HFF-Myc (cell line): ENCODE data around the gene ADARB1.

Experiments used
- DNase-seq: peaks from one replicate; pipeline ENCODE4 v3.0.0-alpha.2; 2011; ENCODE audit warnings: low read depth; ENCODE audit errors: extremely low read depth
- H3K4me3 ChIP-seq: replicated peaks from 2 replicates; pipeline ENCODE4 v1.5.1; 2011; ENCODE audit warnings: low read depth, mild to moderate bottlenecking, control low read depth, low read length
- CTCF ChIP-seq: IDR thresholded peaks from 2 replicates; pipeline ENCODE4 v1.5.1; 2012; ENCODE audit warnings: mild to moderate bottlenecking, low read depth, low read length, control low read depth; ENCODE audit errors: missing control alignments

Gene ADARB1

DNA sequence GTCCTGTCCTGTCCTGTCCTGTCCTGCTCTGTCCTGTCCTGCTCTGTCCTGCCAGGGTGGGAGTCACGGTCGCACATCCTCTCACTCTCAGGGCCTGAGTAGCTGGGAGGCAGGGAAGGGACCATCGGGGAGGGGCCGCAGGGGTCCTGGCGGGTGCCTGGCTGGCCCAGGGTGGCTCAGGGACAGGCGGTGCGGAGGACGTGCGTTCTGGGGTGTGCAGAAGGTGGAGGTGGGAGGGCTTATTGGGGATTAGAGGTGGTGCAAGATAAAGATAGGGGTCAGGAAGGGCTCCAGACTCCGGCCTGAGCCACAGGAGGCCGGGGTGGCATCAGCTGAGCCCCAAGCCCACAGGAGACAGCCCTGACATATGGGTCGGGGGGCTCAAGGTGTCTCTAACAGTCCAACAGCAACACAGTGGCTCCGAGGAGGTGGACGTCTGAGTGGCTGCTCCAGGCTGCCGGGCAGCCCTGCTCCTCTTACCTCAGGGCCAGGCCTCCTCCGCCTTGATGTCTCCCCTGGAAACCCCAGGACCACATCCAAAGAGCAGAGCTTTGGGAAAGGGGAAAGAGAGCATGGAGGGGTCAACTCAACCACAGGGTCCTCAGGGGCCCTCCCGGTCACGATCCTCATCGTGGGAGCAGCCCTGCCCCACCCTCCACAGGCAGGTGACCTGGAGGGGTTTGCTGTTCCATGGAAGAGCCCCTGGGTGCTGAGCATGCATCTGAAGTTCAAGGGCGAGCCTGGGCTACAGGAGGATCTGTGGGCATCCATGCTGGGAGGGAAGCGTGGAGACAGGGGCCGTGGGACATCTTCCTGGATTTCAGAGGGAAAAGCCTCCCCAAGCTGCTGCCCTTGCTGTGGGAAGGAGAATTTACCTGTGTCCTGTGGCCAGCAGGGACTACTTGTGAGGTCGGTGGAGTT is 39.6 kb upstream of the ADARB1 start:
- TF ChIP-seq CTCF: no peak
- no peak overlapping the region for H3K4me3 ChIP-seq
- no peak for DNase-seq

- no peak for DNase-seq
- no peak for TF ChIP-seq CTCF
- H3K4me3 ChIP-seq: no peak overlapping the region
Measured at GRCh38 chr21:45035477-45035848, 38.9 kb upstream of the ADARB1 start.

- no peak overlapping the region for H3K4me3 ChIP-seq
- no peak for DNase-seq
- no peak for TF ChIP-seq CTCF
Measured at GRCh38 chr21:45036630-45037029, 37.8 kb upstream of the ADARB1 start.

GRCh38 chr21:45037986-45038385 is 36.4 kb upstream of the ADARB1 start:
- DNase-seq: no peak
- no peak overlapping the region for H3K4me3 ChIP-seq
- no peak for TF ChIP-seq CTCF

DNA sequence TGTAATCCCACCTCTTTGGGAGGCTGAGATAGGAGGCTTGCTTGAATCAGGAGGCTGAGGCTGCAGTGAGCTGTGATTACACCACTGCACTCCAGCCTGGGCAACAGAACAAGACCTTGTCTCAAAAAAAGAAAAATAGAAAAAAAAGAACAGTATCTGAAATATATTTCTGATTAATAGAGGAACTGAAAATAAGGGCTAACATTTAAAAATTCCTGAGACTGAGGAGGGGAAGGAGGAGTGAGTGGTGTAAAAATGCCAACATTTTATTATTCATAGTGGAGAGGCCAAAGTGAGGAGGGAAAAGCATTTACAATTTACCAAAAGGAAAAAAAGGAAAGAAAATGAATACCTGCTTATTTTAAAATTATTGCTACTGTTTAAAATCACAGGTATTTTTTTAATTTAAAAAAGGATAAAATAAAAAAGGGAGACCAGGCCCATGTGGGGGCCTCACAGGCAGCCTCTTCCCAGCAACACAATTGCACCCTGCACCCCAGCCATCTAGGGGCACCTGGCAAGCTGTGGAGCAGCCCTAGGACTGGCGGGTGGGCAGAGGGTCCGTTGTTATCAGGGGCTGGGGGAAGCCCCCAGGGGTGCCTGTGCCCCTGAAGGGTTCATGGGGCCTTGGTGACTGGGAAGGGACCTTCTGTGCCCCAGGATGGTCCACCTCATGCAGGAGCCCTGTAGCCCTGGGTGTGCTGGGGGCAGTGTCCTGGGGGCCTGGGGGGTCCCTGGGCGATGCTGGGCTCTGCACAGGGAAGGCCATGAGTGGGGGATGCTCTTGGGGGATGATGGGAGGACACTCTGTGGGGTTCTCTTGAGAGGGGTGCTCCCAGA is 34.8 kb upstream of the ADARB1 start:
- DNase-seq: no peak
- no peak for TF ChIP-seq CTCF
- no peak overlapping the region for H3K4me3 ChIP-seq

DNA sequence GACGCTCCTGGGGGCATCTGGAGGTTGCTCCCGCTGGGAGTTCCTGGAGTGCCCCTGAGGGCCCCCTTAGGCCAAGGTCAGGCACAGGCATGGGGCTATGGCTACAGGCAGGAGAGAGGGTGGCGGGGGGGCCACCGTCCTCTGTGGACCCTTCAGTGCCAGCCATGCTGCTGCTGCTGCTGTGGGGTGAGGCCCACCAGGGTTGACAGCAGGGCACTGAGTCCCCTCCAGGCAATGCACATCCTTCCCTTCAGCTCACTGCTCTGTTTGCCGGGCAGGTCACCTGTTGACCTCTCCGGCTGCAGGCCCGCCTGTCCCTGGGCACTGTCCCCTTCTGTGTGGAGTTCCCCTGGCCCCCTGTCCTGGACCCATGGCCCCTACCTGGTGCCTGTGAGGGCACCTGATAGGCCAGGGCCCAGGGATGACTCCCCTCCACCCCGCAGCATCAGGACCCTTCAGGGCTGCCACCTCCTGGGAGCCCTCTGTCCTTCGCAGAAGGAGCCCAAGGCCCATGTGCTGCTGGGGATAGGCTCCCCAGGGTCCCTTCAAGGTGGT is 34.1 kb upstream of the ADARB1 start:
- TF ChIP-seq CTCF: no peak
- DNase-seq: no peak
- no peak overlapping the region for H3K4me3 ChIP-seq
